NK-92 treated with Interleukin-12 subunit alpha and Interleukin-12 subunit beta, amount 100 ng/mL, for 24 hours (cell line): ENCODE results near the gene MLH3.
"Not testable (repeated sequence)": the region's sequence is repeated elsewhere in the genome, so short reads cannot be mapped to it uniquely, and the experiment has no call there.

ENCODE experiments used
- DNase-seq: peaks from one replicate; lab custom pipeline; 2025; lab: John Stamatoyannopoulos, UW

The MLH3 gene

GRCh38 chr14:75025876-75026275 is 25.4 kb downstream of the MLH3 start:
- no peak for DNase-seq

- DNase-seq = no peak
Observed at GRCh38 chr14:75025082-75025481, 26.2 kb downstream of the MLH3 start.

- DNase-seq = no peak
Observed at GRCh38 chr14:75023108-75023507, 28.2 kb downstream of the MLH3 start.

- DNase-seq = no peak
Observed at GRCh38 chr14:75022655-75023054, 28.6 kb downstream of the MLH3 start.

- DNase-seq = no peak
Observed at GRCh38 chr14:75018694-75019093, 32.6 kb downstream of the MLH3 start.

GRCh38 chr14:75016815-75017214 is 34.5 kb downstream of the MLH3 start:
- no peak for DNase-seq

GRCh38 chr14:75015496-75015895 is 35.8 kb downstream of the MLH3 start:
- DNase-seq = no peak

GRCh38 chr14:75013290-75013689 is 38.0 kb downstream of the MLH3 start:
- no peak for DNase-seq

GRCh38 chr14:75011356-75011994 is 39.8 kb downstream of the MLH3 start:
- DNase-seq = no peak

GRCh38 chr14:75010472-75011093 is 40.7 kb downstream of the MLH3 start:
- no peak for DNase-seq

- DNase-seq = no peak
Observed at GRCh38 chr14:75009176-75009575, 42.1 kb downstream of the MLH3 start.

- no peak for DNase-seq
Observed at GRCh38 chr14:75005357-75005756, 45.9 kb downstream of the MLH3 start.

- no peak for DNase-seq
Observed at GRCh38 chr14:75003250-75004027, 47.8 kb downstream of the MLH3 start.

- peak; percentile 98 for DNase-seq
Observed at GRCh38 chr14:75002392-75003249, 48.6 kb downstream of the MLH3 start, which contains the start of gene EIF2B2. EIF2B2 (plus strand) TSS chr14:75002921; CDS start chr14:75002991, 70 bp downstream.

GRCh38 chr14:75001899-75002298 is 49.4 kb downstream of the MLH3 start:
- no peak for DNase-seq

GRCh38 chr14:75001261-75001660 is 50.0 kb downstream of the MLH3 start:
- DNase-seq = no peak

- not testable (repeated sequence) for DNase-seq
Observed at GRCh38 chr14:74995781-74996180, 55.5 kb downstream of the MLH3 start.

GRCh38 chr14:74994182-74994581 is 57.1 kb downstream of the MLH3 start:
- DNase-seq = not testable (repeated sequence)

- DNase-seq = no peak
Observed at GRCh38 chr14:74988993-74989392, 62.3 kb downstream of the MLH3 start.

GRCh38 chr14:74988131-74988530 is 63.1 kb downstream of the MLH3 start:
- no peak for DNase-seq

GRCh38 chr14:74985806-74986205 is 65.5 kb downstream of the MLH3 start:
- no peak for DNase-seq

GRCh38 chr14:74985028-74985310 is 66.3 kb downstream of the MLH3 start:
- no peak for DNase-seq
